ENCODE results near the gene TSPAN17. TPM values are rescaled to one million over a fixed set of nuclear protein-coding genes. Genes with fewer than 3 reads are reported as not detected.

Gene TSPAN17
- total and polyA plus RNA-seq, 10 of the 15 experiments (the other 5 are each of a cell fraction or from before 2014, with no cell fraction given): 0.24 to 17.1 (median 10.4) TPM

GRCh38 chr5:176608937-176609723, 38.2 kb upstream of the TSPAN17 start:
- RAD21 ChIA-PET (ENCODE audit: unreplicated experiment): no interaction called here
- SMC1A ChIA-PET (ENCODE audit: uncharacterized antibody, unreplicated experiment): no interaction called here
- Histone ChIP-seq H3K9me3 (replicated peaks; ENCODE audit: control insufficient read depth, insufficient read depth, low read length) (no peaks in the 10 kb centered on the region), H3K4me2 (ENCODE audit: control insufficient read depth, insufficient read depth) (peak overlapping the region; percentile 74), H3K9ac (ENCODE audit: control insufficient read depth, insufficient read depth, low read length) (peak overlapping the region; percentile 41; the same call in 1 of the 2 replicates), H4K20me1 (ENCODE audit: control insufficient read depth, insufficient read depth) (no peaks in the 10 kb centered on the region), H3K4me1 (ENCODE audit: control insufficient read depth, insufficient read depth, low read length) (peaks cover 12% of the 10 kb centered on the region), H2AFZ (ENCODE audit: control insufficient read depth, low read depth, low read length) (peak overlapping the region; percentile 83), H3K27me3 (replicated peaks in 1 of 2; ENCODE audit: control insufficient read depth in 2 of 2, insufficient read depth in 2 of 2, low read length in 1 of 2) (no peaks in the 10 kb centered on the region), H3K27ac (ENCODE audit: control insufficient read depth, insufficient read depth) (no peak overlapping the region), H3K4me3 (peak overlapping the region; percentile 65), H3K79me2 (ENCODE audit: control insufficient read depth, insufficient read depth, low read length) (no peaks in the 10 kb centered on the region; the same call in 1 of the 2 replicates), H3K36me3 (ENCODE audit: control insufficient read depth in 2 of 2, insufficient read depth in 2 of 2, low read length in 1 of 2) (no peaks in the 10 kb centered on the region)
- CTCF ChIA-PET: interaction anchor here (1.1 kb wide), 1 partner anchor 998 kb away, joined by 4 read pairs; no protein-coding TSS in a partner anchor
- no peak for FAIRE-seq
- TF ChIP-seq POU2F2 (IDR thresholded peaks at IDR 0.05; ENCODE audit: borderline replicate concordance, low read depth, low read length): no peak
- TF ChIP-seq PAX5 (IDR thresholded peaks at IDR 0.05; ENCODE audit: borderline replicate concordance, low read depth, low read length): 0 out of 2 replicates have a peak, but pooled peaks have one; percentile 53
- TF ChIP-seq BHLHE40 (IDR thresholded peaks at IDR 0.05; ENCODE audit: borderline replicate concordance in 1 of 2, low read depth in 2 of 2, low read length in 1 of 2): peak; percentile 58 to 78; a peak in 3 of 4 replicates
- TF ChIP-seq, protein P1, sequence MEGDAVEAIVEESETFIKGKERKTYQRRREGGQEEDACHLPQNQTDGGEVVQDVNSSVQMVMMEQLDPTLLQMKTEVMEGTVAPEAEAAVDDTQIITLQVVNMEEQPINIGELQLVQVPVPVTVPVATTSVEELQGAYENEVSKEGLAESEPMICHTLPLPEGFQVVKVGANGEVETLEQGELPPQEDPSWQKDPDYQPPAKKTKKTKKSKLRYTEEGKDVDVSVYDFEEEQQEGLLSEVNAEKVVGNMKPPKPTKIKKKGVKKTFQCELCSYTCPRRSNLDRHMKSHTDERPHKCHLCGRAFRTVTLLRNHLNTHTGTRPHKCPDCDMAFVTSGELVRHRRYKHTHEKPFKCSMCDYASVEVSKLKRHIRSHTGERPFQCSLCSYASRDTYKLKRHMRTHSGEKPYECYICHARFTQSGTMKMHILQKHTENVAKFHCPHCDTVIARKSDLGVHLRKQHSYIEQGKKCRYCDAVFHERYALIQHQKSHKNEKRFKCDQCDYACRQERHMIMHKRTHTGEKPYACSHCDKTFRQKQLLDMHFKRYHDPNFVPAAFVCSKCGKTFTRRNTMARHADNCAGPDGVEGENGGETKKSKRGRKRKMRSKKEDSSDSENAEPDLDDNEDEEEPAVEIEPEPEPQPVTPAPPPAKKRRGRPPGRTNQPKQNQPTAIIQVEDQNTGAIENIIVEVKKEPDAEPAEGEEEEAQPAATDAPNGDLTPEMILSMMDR (IDR thresholded peaks at IDR 0.05 in 2 of 3, conservative IDR thresholded peaks at IDR 0.05 in 1 of 3; ENCODE audit: control insufficient read depth in 2 of 3, extremely low read depth in 1 of 3, insufficient read depth in 1 of 3, low read depth in 3 of 3, low read length in 3 of 3): peak in 1 of 3 experiments; percentile 9; a peak in 1 of 6 replicates
- no peak for TF ChIP-seq CHD1 (IDR thresholded peaks at IDR 0.05; ENCODE audit: low read depth, low read length)
- TF ChIP-seq SMARCA5 (IDR thresholded peaks at IDR 0.05): no peak
- no peak for DNase-seq (ENCODE audit: low read depth, low spot score)
- WGBS (ENCODE audit: insufficient coverage, insufficient replicate concordance, low lambda C conversion rate, missing lambda C conversion rate): 37% methylated on average over 38 of the region's 46 CpGs
- POLR2A ChIA-PET: no interaction called here
- in situ Hi-C loops (cut with MboI): no loop called here
- no TSS peak for BruUV-seq (replicated peaks)
- ATAC-seq: peak; percentile 56
- intact Hi-C loops (cut with micrococcal nuclease; ENCODE audit: unreplicated experiment): no loop called here
